Measurements from ENCODE around the gene MINDY4. TPM values are rescaled to one million over a fixed set of nuclear protein-coding genes. Genes with fewer than 3 reads are reported as not detected.

Gene MINDY4
- polyA plus RNA-seq, 3 donors, result 0.15 to 0.17 TPM; not detected in 1

DNA sequence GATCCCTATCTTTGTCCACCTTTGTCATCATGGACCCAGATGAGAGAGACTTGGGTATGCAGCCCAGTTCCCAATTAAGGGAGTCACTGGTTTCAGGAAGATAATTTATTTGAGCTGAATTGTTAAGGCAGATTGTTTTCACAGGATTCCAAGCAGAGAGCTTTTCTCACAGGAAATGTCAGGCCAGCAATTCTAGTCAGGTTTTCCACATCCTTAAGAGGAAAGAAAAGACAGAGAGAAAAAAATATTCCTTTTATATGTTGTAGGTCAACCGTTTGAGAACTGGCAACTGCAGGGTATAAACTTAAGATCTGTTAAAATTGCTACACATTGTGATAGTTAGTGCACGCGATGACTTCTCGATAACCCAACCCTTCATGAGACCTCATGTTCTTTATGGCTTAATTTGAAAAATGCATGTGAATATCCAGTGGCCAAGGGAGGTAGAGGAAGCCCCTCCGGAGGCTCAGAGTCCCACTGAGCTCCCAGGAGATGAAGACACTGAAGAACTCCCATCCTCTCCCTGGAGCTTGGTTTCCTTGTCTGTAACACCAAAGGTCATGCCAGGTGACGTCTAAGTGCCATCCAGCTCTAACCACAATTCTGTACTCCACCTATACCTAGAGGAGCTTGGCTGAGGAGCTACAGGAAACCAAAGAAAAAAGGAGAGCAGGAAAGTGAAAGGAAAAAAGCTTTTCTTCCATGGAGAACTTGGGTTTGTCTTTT is 45.6 kb downstream of the MINDY4 start:
- DNase-seq, result no peak
- no peak overlapping the region for H3K4me3 ChIP-seq (replicated peaks in 1 of 3; ENCODE audit: low read depth in 2 of 3, low read length in 3 of 3)
- TF ChIP-seq, protein P1, sequence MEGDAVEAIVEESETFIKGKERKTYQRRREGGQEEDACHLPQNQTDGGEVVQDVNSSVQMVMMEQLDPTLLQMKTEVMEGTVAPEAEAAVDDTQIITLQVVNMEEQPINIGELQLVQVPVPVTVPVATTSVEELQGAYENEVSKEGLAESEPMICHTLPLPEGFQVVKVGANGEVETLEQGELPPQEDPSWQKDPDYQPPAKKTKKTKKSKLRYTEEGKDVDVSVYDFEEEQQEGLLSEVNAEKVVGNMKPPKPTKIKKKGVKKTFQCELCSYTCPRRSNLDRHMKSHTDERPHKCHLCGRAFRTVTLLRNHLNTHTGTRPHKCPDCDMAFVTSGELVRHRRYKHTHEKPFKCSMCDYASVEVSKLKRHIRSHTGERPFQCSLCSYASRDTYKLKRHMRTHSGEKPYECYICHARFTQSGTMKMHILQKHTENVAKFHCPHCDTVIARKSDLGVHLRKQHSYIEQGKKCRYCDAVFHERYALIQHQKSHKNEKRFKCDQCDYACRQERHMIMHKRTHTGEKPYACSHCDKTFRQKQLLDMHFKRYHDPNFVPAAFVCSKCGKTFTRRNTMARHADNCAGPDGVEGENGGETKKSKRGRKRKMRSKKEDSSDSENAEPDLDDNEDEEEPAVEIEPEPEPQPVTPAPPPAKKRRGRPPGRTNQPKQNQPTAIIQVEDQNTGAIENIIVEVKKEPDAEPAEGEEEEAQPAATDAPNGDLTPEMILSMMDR (IDR thresholded peaks at IDR 0.05), result no peak
- no peak overlapping the region for H2AFZ ChIP-seq (ENCODE audit: insufficient read depth, low read depth, low read length, poor library complexity, severe bottlenecking)
- H3K27ac ChIP-seq (ENCODE audit: low read depth in 1 of 2, low read length in 2 of 2), result no peak overlapping the region
- H3K9ac ChIP-seq (ENCODE audit: insufficient read depth, low read length, poor library complexity, severe bottlenecking), result no peak overlapping the region
- WGBS (ENCODE audit: insufficient coverage), result no CpG with 5 or more reads among the region's 6 CpGs
- Mint-ChIP-seq H3K9me3 (no peaks in the 10 kb centered on the region), H3K4me3 (no peak overlapping the region), H3K4me1 (no peaks in the 10 kb centered on the region), H3K27me3 (ENCODE audit: low read depth in 3 of 3) (no peaks in the 10 kb centered on the region), H3K36me3 (no peaks in the 10 kb centered on the region), H3K27ac (no peak overlapping the region)
- no peak overlapping the region for H3K4me2 ChIP-seq (replicated peaks; ENCODE audit: extremely low read depth, low read length, poor library complexity, severe bottlenecking)
- no peaks in the 10 kb centered on the region for H4K20me1 ChIP-seq (ENCODE audit: insufficient read depth, low read length)
- H3K27me3 ChIP-seq (ENCODE audit: control insufficient read depth in 2 of 2, insufficient read depth in 2 of 2, low read length in 2 of 2), result no peaks in the 10 kb centered on the region
- H3K36me3 ChIP-seq (replicated peaks in 1 of 2; ENCODE audit: control insufficient read depth in 1 of 2, insufficient read depth in 2 of 2, low read length in 2 of 2), result no peaks in the 10 kb centered on the region
- H3K79me2 ChIP-seq (ENCODE audit: insufficient read depth, low read length), result no peaks in the 10 kb centered on the region
- no peaks in the 10 kb centered on the region for H3K9me3 ChIP-seq (replicated peaks in 1 of 2; ENCODE audit: control insufficient read depth in 1 of 2, insufficient read depth in 1 of 2, low read length in 2 of 2)
- intact Hi-C loops (cut with micrococcal nuclease), result no loop called here
- H3K4me1 ChIP-seq (ENCODE audit: control insufficient read depth in 1 of 2, insufficient read depth in 2 of 2, low read length in 2 of 2), result no peaks in the 10 kb centered on the region

DNA sequence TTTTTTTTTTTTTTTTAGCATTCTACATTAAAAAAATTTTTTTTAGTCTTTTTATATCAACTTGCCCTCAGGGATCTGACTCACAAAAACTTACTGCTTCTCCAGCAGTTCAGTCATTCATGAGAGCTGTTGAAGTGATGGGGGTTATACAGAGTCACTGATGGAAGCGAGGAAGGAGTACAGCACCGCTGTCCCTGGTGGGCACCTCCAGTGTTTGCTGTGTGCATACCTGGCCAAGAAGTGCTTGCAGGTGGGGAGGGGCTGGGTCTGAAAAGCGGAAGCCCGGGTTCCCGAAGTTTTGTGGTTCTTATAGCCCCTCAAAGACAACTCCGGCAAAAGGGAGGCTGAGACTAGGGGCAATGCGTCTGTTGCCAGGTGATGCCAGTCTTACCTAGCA is 46.2 kb downstream of the MINDY4 start:
- 96% methylated on average over 7 of the region's 7 CpGs for WGBS (ENCODE audit: insufficient coverage)
- no peak overlapping the region for H3K4me3 ChIP-seq (replicated peaks in 1 of 3; ENCODE audit: low read depth in 2 of 3, low read length in 3 of 3)
- no peaks in the 10 kb centered on the region for H3K79me2 ChIP-seq (ENCODE audit: insufficient read depth, low read length)
- H3K36me3 ChIP-seq (replicated peaks in 1 of 2; ENCODE audit: control insufficient read depth in 1 of 2, insufficient read depth in 2 of 2, low read length in 2 of 2), result no peaks in the 10 kb centered on the region
- intact Hi-C loops (cut with micrococcal nuclease), result no loop called here
- no peak for DNase-seq
- H3K9me3 Mint-ChIP-seq, result no peaks in the 10 kb centered on the region
- TF ChIP-seq, protein P1 (IDR thresholded peaks at IDR 0.05), result no peak
- H3K9ac ChIP-seq (ENCODE audit: insufficient read depth, low read length, poor library complexity, severe bottlenecking), result no peak overlapping the region
- no peak overlapping the region for H3K27ac Mint-ChIP-seq
- H3K4me1 Mint-ChIP-seq, result no peaks in the 10 kb centered on the region
- H3K4me3 Mint-ChIP-seq, result no peak overlapping the region
- no peaks in the 10 kb centered on the region for H3K27me3 ChIP-seq (ENCODE audit: control insufficient read depth in 2 of 2, insufficient read depth in 2 of 2, low read length in 2 of 2)
- H2AFZ ChIP-seq (ENCODE audit: insufficient read depth, low read depth, low read length, poor library complexity, severe bottlenecking), result no peak overlapping the region
- no peaks in the 10 kb centered on the region for H3K9me3 ChIP-seq (replicated peaks in 1 of 2; ENCODE audit: control insufficient read depth in 1 of 2, insufficient read depth in 1 of 2, low read length in 2 of 2)
- H3K4me2 ChIP-seq (replicated peaks; ENCODE audit: extremely low read depth, low read length, poor library complexity, severe bottlenecking), result no peak overlapping the region
- no peak overlapping the region for H3K27ac ChIP-seq (ENCODE audit: low read depth in 1 of 2, low read length in 2 of 2)
- no peaks in the 10 kb centered on the region for H3K36me3 Mint-ChIP-seq
- no peaks in the 10 kb centered on the region for H4K20me1 ChIP-seq (ENCODE audit: insufficient read depth, low read length)
- H3K4me1 ChIP-seq (ENCODE audit: control insufficient read depth in 1 of 2, insufficient read depth in 2 of 2, low read length in 2 of 2), result no peaks in the 10 kb centered on the region
- H3K27me3 Mint-ChIP-seq (ENCODE audit: low read depth in 3 of 3), result no peaks in the 10 kb centered on the region
